Measurements from ENCODE around the gene SETD2.

GRCh38 chr3:47130557-47130956, 33.4 kb downstream of the SETD2 start:
- no peak for TF ChIP-seq POLR2A (IDR thresholded peaks at IDR 0.05)
- no peak for TF ChIP-seq CTCF (IDR thresholded peaks at IDR 0.05)

Measured in sigmoid colon (tissue), 3 donors.